DND-41 (cell line): ENCODE measurements around the gene SGPL1.

ENCODE experiments used
- CTCF ChIP-seq: IDR thresholded peaks from 2 replicates; pipeline ENCODE4 v1.5.1; 2012; ENCODE audit warnings: borderline replicate concordance, low read length, moderate library complexity, mild to moderate bottlenecking; ENCODE audit not compliant: poor library complexity, severe bottlenecking; ENCODE audit errors: extremely low read depth
- EZH2 ChIP-seq: IDR thresholded peaks from 3 replicates; pipeline ENCODE4 v1.6.1; 2012; ENCODE audit warnings: borderline replicate concordance, low read depth, mild to moderate bottlenecking, moderate library complexity, low read length, inconsistent platforms; ENCODE audit not compliant: severe bottlenecking

DNA sequence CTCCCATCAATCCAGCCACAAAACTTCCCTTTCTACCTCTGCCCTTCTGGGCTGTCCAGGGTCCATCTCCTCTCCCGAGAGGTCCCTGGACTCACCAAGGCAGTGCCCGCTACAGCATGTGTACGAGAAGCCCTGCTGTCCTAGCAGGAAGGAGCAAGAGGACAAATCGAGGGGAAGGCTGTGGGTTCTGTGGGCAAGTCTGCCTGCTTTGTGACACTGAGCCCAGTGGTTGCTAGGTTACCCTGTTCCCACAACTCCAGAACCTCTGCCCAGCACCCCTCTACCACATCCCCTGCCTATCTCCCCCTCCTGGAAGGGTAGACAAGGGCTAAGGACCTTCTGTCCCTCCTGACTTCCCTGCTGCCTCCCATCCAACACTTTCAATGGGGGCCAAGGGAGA lies 30.6 kb upstream of the SGPL1 start, which contains the start of gene TBATA:
- TF ChIP-seq EZH2 (no peak), CTCF (no peak)
